NT2/D1 (cell line): ENCODE measurements around the gene CCDC34.

Source experiments
- DNase-seq: peaks from one replicate; pipeline ENCODE4 v3.0.0-alpha.2; 2011; ENCODE audit warnings: low read depth, low spot score
- H3K27me3 ChIP-seq: 2 replicates; pipeline ENCODE4 v1.6.0; 2011; ENCODE audit warnings: mild to moderate bottlenecking; ENCODE audit not compliant: insufficient read length, insufficient read depth
- H3K36me3 ChIP-seq: 2 replicates; pipeline ENCODE4 v1.6.1; 2011; ENCODE audit warnings: mild to moderate bottlenecking, low read length, mixed read lengths; ENCODE audit not compliant: insufficient read depth, insufficient read length
- H3K4me1 ChIP-seq: 2 replicates; pipeline ENCODE4 v1.5.1; 2011; ENCODE audit not compliant: insufficient read depth, insufficient read length
- H3K4me3 ChIP-seq: 2 replicates; pipeline ENCODE4 v1.5.1; 2011; ENCODE audit warnings: low read depth; ENCODE audit not compliant: insufficient read length
- H3K9ac ChIP-seq: 2 replicates; pipeline ENCODE4 v1.6.0; 2011; ENCODE audit warnings: low read depth; ENCODE audit not compliant: insufficient read length
- H3K9me3 ChIP-seq: 2 replicates; pipeline ENCODE4 v1.5.1; 2011; ENCODE audit warnings: mild to moderate bottlenecking, low read length; ENCODE audit not compliant: insufficient read depth
- SUZ12 ChIP-seq: IDR thresholded peaks from 2 replicates; pipeline ENCODE4 v1.6.1; 2011; ENCODE audit not compliant: insufficient read length, insufficient read depth; ENCODE audit errors: extremely low read depth
- YY1 ChIP-seq: IDR thresholded peaks from 2 replicates; pipeline ENCODE4 v1.6.1; 2011; ENCODE audit not compliant: insufficient read length, insufficient read depth
- ZNF274 ChIP-seq: IDR thresholded peaks from 2 replicates; pipeline ENCODE4 v1.6.1; 2011; ENCODE audit warnings: mild to moderate bottlenecking, low read depth, low read length

CCDC34 gene

DNA sequence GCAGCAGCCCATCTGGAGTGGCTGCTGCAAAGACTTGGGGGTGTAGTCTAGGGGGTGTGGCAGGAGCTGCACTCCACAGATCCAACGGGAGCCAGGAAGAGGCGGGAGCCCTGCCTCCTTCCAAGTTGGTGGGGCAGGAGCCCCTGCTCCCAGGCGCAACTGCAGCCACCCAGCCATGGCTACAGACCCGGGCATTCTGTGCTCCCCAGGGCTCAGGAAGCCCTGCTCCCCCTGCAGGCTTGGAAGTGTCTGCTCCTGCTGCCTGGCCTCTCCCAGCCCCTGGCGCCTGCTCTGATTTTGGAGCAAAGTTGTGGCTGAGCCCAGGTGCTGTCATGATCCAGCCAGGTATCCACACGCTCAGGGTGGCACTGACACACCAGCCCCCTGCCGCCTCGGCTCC lies 58.5 kb downstream of the CCDC34 start:
- Histone ChIP-seq H3K9ac (no peak overlapping the region), H3K36me3 (no peaks in the 10 kb centered on the region), H3K27me3 (no peaks in the 10 kb centered on the region), H3K4me1 (no peaks in the 10 kb centered on the region), H3K9me3 (peaks cover 18% of the 10 kb centered on the region; the same call in 1 of the 2 replicates), H3K4me3 (no peak overlapping the region)
- TF ChIP-seq SUZ12 (no peak), YY1 (no peak), ZNF274 (no peak)
- no peak for DNase-seq

DNA sequence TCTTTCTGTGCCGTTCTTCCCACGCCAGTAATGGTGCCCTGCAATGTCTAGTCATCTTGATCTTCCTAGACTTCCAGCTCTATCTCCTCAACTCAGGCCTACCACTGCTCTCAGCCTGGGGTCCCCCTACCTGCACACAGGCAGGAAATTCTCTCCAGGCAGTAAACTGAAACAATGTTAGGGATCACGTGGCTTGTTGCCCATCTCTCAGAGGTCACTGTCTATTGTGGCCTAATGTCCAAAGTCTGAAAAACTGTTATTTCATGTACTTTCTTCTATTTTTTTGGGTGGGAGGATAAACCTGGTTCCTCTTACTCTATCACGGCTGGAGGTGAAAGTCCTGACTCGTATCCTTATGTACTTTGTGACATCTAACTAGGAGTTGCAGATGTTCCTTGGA lies 59.1 kb downstream of the CCDC34 start:
- Histone ChIP-seq H3K9ac (no peak overlapping the region), H3K9me3 (peaks cover 18% of the 10 kb centered on the region; the same call in 1 of the 2 replicates), H3K36me3 (no peaks in the 10 kb centered on the region), H3K27me3 (no peaks in the 10 kb centered on the region), H3K4me1 (no peaks in the 10 kb centered on the region), H3K4me3 (no peak overlapping the region)
- DNase-seq: no peak
- no peak for TF ChIP-seq ZNF274
- no peak for TF ChIP-seq SUZ12
- TF ChIP-seq YY1: no peak

DNA sequence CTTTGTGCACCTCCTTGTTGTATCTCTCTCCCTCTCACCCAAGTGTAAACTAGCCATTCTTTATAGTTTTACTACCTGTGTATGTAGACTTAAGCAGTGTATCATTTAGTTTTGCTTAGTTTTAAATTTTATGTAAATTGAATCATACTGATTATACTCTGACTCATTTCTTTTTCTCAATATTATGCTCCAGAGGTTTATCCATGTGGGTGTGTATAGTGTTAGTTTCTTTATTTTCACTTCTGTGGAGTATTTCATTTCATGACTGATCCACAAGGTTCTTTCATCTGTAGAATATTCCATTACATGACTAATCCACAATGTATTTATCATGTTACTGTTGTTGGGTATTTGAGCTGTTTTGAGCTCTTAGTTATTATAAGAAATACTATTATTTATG lies 62.0 kb downstream of the CCDC34 start:
- DNase-seq: no peak
- Histone ChIP-seq H3K4me3 (no peak overlapping the region), H3K9me3 (peaks cover 18% of the 10 kb centered on the region; the same call in 1 of the 2 replicates), H3K36me3 (no peaks in the 10 kb centered on the region), H3K4me1 (no peaks in the 10 kb centered on the region), H3K9ac (no peak overlapping the region), H3K27me3 (no peaks in the 10 kb centered on the region)
- TF ChIP-seq SUZ12 (no peak), ZNF274 (no peak), YY1 (no peak)

DNA sequence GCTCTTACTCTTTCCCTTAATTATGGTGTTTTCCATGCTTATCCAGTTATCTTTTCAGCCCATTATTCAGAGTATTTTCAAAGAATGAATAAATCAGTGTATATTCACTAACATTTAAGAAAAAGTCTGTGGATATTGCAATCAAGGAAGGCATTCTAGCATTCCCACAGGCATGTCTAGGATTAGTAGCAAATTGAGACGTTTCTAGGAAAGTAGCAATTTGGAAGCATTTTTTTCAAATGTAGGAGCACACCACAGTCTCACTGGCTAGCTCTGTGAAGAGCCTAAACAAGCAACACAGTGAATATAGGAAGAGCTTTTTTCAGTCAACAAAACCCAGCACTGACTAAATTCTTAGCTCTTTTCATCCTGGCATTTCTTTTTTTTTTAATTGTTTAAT lies 65.4 kb downstream of the CCDC34 start:
- Histone ChIP-seq H3K36me3 (no peaks in the 10 kb centered on the region), H3K9me3 (0 out of 2 replicates have a peak, but pooled peaks cover 2% of the 10 kb centered on the region), H3K27me3 (no peaks in the 10 kb centered on the region), H3K4me1 (no peaks in the 10 kb centered on the region), H3K9ac (no peak overlapping the region), H3K4me3 (no peak overlapping the region)
- TF ChIP-seq YY1: no peak
- no peak for TF ChIP-seq SUZ12
- no peak for TF ChIP-seq ZNF274
- DNase-seq: no peak

DNA sequence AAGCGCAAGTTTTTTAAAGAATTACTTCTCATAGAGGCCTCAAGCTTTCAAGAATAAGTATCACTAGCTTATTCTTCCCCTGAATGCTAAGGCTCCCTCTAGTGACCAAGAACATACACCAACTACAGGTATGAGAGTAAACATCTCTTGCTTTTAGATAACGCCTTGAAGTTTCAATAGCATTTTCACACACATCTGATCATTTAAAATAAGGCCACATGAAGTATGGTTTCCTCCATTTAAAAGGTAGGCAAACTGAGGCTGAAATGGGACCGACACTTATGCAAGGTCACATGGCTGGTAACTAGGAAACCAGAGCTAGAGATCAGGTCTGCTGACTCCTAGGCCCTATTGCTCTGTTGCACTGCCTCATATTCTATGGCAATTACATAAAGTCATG lies 66.5 kb downstream of the CCDC34 start:
- DNase-seq: peak; percentile 33
- peaks cover 13% of the 10 kb centered on the region; the same call in 1 of the 2 replicates for H3K9me3 ChIP-seq
- H3K4me1 ChIP-seq: no peaks in the 10 kb centered on the region
- no peaks in the 10 kb centered on the region for H3K36me3 ChIP-seq
- no peak for TF ChIP-seq YY1
- no peak for TF ChIP-seq ZNF274
- no peak for TF ChIP-seq SUZ12
- H3K27me3 ChIP-seq: no peaks in the 10 kb centered on the region
- H3K9ac ChIP-seq: no peak overlapping the region
- no peak overlapping the region for H3K4me3 ChIP-seq

DNA sequence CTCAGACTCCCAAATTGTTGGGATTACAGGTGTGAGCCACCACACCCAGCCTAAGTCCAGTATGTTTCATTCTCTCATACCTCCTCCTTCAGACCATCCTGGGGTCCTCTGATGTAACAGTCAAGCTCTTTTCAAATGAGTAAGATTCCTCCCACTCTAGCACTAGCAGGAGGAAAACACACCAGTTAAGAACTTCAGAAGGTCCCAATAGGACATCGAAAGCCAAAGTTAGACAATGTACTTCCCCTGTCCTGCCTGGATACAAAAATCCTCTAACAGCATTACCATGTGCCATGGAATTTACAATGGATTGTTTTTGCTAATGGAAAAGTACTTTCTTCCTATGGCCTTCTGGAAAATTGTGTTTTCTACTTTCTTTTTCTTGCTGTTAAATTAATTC lies 67.1 kb downstream of the CCDC34 start:
- Histone ChIP-seq H3K27me3 (no peaks in the 10 kb centered on the region), H3K4me3 (no peak overlapping the region), H3K36me3 (no peaks in the 10 kb centered on the region), H3K9me3 (peaks cover 19% of the 10 kb centered on the region; the same call in 1 of the 2 replicates), H3K4me1 (no peaks in the 10 kb centered on the region), H3K9ac (no peak overlapping the region)
- DNase-seq: no peak
- TF ChIP-seq ZNF274 (no peak), SUZ12 (no peak), YY1 (no peak)

DNA sequence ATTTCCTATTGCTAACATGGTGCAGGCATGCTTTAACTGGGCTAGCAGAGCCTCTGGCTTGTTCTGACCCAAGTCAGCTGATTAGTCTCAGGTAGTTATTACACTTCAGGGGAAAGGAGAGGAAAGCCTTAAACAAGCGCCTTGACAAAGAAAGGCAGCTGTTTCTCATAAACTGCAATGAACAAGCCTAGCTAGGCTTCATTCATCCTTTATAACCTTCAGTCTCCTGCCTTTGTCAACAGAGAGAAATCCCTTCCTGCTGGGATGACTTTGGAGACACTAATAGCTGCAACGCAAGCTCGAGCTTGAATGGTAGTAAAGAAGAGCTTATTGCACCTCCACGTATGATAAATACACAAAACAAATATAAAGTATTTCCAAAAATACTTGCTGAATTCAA lies 68.4 kb downstream of the CCDC34 start:
- H3K4me1 ChIP-seq: no peaks in the 10 kb centered on the region
- no peak overlapping the region for H3K9ac ChIP-seq
- no peaks in the 10 kb centered on the region for H3K36me3 ChIP-seq
- no peaks in the 10 kb centered on the region for H3K27me3 ChIP-seq
- no peak for DNase-seq
- TF ChIP-seq ZNF274: no peak
- no peak for TF ChIP-seq SUZ12
- no peak for TF ChIP-seq YY1
- no peak overlapping the region for H3K4me3 ChIP-seq
- H3K9me3 ChIP-seq: peaks cover 23% of the 10 kb centered on the region; the same call in 1 of the 2 replicates
